Measurements from ENCODE around the gene MADCAM1. TPM values are rescaled to one million over a fixed set of nuclear protein-coding genes. Genes with fewer than 3 reads are reported as not detected.
A peak's percentile ranks its signal among the peaks of the same experiment; 100 is the strongest.

MADCAM1 gene
- polyA plus RNA-seq, 1 experiment: not detected

DNA sequence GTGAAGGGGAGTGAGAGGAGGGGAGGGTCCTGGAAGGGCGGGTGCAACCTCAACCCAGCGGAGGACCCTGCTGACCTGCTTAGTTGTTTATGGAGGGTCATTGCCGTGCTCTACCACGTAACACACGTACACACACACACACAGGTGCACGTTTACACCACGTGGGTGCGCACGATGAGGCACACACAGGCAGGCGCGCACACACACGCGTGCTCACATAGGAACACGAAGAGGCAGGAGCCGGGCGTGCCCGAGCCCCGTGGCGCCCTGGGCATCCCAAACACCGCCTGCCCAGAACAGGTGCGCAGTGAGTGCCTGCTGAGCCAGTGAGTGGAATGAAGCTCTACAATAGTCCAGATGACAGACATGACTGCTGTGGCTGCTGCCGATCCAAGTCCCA lies 11.2 kb upstream of the MADCAM1 start:
- POLR2A ChIA-PET: no interaction called here
- TF ChIP-seq, protein P1, sequence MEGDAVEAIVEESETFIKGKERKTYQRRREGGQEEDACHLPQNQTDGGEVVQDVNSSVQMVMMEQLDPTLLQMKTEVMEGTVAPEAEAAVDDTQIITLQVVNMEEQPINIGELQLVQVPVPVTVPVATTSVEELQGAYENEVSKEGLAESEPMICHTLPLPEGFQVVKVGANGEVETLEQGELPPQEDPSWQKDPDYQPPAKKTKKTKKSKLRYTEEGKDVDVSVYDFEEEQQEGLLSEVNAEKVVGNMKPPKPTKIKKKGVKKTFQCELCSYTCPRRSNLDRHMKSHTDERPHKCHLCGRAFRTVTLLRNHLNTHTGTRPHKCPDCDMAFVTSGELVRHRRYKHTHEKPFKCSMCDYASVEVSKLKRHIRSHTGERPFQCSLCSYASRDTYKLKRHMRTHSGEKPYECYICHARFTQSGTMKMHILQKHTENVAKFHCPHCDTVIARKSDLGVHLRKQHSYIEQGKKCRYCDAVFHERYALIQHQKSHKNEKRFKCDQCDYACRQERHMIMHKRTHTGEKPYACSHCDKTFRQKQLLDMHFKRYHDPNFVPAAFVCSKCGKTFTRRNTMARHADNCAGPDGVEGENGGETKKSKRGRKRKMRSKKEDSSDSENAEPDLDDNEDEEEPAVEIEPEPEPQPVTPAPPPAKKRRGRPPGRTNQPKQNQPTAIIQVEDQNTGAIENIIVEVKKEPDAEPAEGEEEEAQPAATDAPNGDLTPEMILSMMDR (IDR thresholded peaks at IDR 0.05; ENCODE audit: low read depth, low read length): no peak
- peaks cover 21% of the 10 kb centered on the region for H3K9me3 ChIP-seq (ENCODE audit: control insufficient read depth, insufficient read depth, low read length)
- CTCF ChIA-PET: no interaction called here
- H3K27ac ChIP-seq (ENCODE audit: low read depth, low read length): peak overlapping the region; percentile 11
- H3K4me3 ChIP-seq (ENCODE audit: low read depth, low read length): no peak overlapping the region
- DNase-seq (ENCODE audit: low read depth, low spot score): no peak
- H3K27me3 ChIP-seq (ENCODE audit: control insufficient read depth, insufficient read depth, low read length): no peaks in the 10 kb centered on the region

DNA sequence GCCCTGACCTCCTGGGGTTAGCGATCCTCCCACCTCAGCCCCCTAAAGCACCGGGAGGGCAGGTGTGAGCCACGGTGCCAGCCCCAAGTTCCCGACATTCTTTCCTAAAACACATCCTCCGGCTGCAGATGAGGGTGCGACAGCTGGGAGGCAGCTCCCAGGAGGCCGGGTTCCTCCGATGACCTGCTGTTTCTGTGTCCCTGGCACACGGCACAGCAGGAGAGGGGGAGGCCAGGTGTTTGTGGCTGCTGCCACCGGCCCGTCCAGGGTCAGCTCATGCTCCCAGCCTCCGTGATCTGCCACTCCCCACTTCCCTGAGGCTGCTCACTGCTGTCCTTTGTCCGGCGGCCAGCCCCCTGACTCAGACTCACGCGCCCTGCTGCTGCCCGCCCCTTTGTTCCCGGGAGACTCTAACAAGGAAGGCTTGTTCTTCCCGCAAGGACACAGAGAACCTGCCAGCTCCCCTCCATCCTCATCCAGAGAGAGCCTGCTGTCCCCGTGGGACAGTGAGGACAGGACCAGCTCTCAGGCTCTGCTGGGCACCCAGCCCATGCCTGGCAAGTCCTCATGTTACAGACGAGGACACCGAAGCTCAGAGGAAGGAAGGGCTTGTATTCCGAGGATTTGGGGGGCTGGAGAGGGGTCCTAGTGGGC lies 10.6 kb upstream of the MADCAM1 start:
- TF ChIP-seq, protein P1 (IDR thresholded peaks at IDR 0.05; ENCODE audit: low read depth, low read length): no peak
- H3K9me3 ChIP-seq (ENCODE audit: control insufficient read depth, insufficient read depth, low read length): peaks cover 18% of the 10 kb centered on the region
- ChIA-PET CTCF (no interaction called here), POLR2A (interaction anchor here (0.6 kb wide), 1 partner anchor 22 kb away, joined by 3 read pairs; no protein-coding TSS in a partner anchor)
- no peaks in the 10 kb centered on the region for H3K27me3 ChIP-seq (ENCODE audit: control insufficient read depth, insufficient read depth, low read length)
- DNase-seq (ENCODE audit: low read depth, low spot score): no peak
- H3K4me3 ChIP-seq (ENCODE audit: low read depth, low read length): no peak overlapping the region
- peak overlapping the region; percentile 39 for H3K27ac ChIP-seq (ENCODE audit: low read depth, low read length)

DNA sequence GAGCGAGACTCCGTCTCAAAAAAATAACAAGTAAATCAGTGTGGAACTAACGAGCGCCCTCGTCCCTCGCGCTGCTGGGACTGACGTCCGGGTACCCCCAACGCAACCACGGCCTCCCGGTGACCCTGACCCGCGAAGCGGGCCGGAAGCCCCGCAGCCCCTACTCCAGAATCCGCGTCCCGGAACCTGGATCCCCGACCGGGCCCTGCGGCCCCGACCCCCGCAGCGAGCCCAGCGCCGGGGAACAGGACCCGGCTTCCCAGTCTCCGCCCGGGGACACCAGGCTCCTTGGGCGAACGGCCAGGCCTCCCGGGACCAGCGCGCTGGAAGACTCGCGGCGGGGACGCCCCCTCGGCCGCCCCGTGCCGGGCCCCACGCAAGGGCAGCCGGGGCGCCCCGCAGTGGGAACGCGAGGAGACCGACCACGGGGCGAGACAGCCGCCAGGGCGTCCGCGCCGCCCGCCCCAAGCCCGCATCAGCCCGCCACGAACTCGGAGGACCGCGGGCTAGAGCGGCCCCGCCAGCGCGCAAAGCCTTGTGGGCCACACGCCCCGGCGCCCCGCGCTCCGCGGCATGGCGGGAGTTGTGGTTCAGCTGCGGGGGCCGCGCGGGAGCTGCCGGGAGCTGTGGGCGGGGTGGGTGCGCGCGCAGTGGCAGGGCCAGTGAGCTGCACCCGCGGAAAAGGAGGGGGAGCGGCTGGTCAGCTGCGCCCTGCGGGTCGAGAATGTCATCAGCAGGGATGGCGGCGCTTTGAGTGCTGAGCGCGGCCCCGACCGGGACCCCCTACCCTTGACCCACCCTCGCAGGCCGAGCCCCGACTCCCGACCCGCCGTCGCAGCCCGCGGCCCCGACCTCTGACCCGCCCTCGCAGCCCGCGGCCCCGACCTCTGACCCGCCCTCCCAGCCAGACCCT lies 7.5 kb upstream of the MADCAM1 start:
- H3K27ac ChIP-seq (ENCODE audit: low read depth, low read length): peak overlapping the region; percentile 39
- H3K27me3 ChIP-seq (ENCODE audit: control insufficient read depth, insufficient read depth, low read length): no peaks in the 10 kb centered on the region
- ChIA-PET POLR2A (interaction anchor here (0.6 to 1.0 kb wide), 4 partner anchors 18 to 1259 kb away, joined by 3 to 6 read pairs (median 4); no protein-coding TSS in a partner anchor), CTCF (interaction anchor here (0.6 kb wide), 1 partner anchor 18 kb away, joined by 4 read pairs; no protein-coding TSS in a partner anchor)
- peak overlapping the region; percentile 74 for H3K4me3 ChIP-seq (ENCODE audit: low read depth, low read length)
- peaks cover 23% of the 10 kb centered on the region; the same call in 1 of the 2 replicates for H3K9me3 ChIP-seq (ENCODE audit: control insufficient read depth, insufficient read depth, low read length)
- peak; percentile 77 for DNase-seq (ENCODE audit: low read depth, low spot score)
- TF ChIP-seq, protein P1 (IDR thresholded peaks at IDR 0.05; ENCODE audit: low read depth, low read length): no peak

DNA sequence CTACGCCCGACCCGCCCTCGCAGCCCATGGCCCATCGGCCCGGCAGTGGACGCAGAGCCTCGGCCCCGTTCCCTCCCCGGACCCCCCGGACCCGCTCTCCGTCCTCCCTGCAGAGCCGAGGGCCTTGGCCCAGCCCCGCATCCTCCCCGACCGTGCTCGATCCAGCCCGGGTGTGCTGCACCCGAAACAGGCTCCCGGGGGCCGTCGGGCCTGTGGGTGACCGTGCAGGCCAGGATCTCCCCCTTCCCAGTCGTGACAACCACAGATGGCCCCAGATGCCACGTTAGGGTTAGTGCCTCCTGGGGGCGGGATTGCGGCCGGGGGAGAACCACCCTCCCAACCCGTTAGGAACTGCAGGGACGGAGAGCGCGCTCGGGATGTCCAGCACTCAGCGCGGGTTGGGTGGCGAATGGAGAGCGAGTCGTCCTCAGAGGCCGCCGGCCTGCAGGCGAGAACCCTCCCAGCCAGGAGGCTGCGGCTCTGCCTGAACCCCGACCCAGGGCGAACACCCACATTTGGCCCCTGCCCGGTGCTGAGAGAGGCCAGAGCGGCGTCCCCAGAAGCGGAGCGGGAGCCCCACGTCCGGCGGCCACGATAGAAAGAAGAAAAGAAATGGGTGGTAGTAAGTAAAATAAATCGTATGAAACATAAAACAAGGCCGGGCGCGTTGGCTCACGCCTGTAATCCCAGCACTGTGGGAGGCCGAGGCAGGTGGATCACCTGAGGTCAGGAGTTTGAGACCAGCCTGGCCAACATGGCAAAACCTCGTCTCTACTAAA lies 6.7 kb upstream of the MADCAM1 start:
- peak overlapping the region; percentile 11 for H3K27ac ChIP-seq (ENCODE audit: low read depth, low read length)
- H3K4me3 ChIP-seq (ENCODE audit: low read depth, low read length): peak overlapping the region; percentile 74
- H3K9me3 ChIP-seq (ENCODE audit: control insufficient read depth, insufficient read depth, low read length): peaks cover 23% of the 10 kb centered on the region; the same call in 1 of the 2 replicates
- TF ChIP-seq, protein P1 (IDR thresholded peaks at IDR 0.05; ENCODE audit: low read depth, low read length): no peak
- no peak for DNase-seq (ENCODE audit: low read depth, low spot score)
- H3K27me3 ChIP-seq (ENCODE audit: control insufficient read depth, insufficient read depth, low read length): no peaks in the 10 kb centered on the region
- ChIA-PET POLR2A (interaction anchor here (0.6 to 1.0 kb wide), 4 partner anchors 17 to 1258 kb away, joined by 3 to 6 read pairs (median 4); no protein-coding TSS in a partner anchor), CTCF (interaction anchor here (0.6 to 1.6 kb wide), 2 partner anchors 17 kb away, joined by 4 to 5 read pairs; no protein-coding TSS in a partner anchor)

Measured in AG04450 (cell line).